Astrocyte of the cerebellum (primary cell): Measurements from ENCODE around the gene KCTD13.
A peak's percentile ranks its signal among the peaks of the same experiment; 100 is the strongest.
"Not testable (repeated sequence)": the region's sequence is repeated elsewhere in the genome, so short reads cannot be mapped to it uniquely, and the experiment has no call there.

Experiments used
- DNase-seq: peaks from one replicate; pipeline ENCODE4 v3.0.0-alpha.2; 2011; ENCODE audit warnings: low read depth
- H3K4me3 ChIP-seq: 2 replicates; pipeline ENCODE4 v1.5.1; 2011; ENCODE audit warnings: mild to moderate bottlenecking, low read depth, low read length, moderate library complexity
- CTCF ChIP-seq: IDR thresholded peaks from 2 replicates; pipeline ENCODE4 v1.5.1; 2012; ENCODE audit warnings: low read length, low read depth, moderate library complexity, mild to moderate bottlenecking; ENCODE audit errors: missing control alignments
- in situ Hi-C: cut with HindIII; loops from 2 replicates; pipeline ENCODE4 v1.10.0; 2017; ENCODE audit warnings: low sequenced_read_pairs

Gene KCTD13

GRCh38 chr16:29943846-29944799, 18.1 kb upstream of the KCTD13 start:
- TF ChIP-seq CTCF: peak; percentile 45
- peak; percentile 93 for DNase-seq
- in situ Hi-C loops: loop anchor here (5.0 kb wide), 1 partner anchor 82 kb away; the partner anchor contains the start of gene CDIPT
- no peak overlapping the region for H3K4me3 ChIP-seq

GRCh38 chr16:29940656-29941055, 14.6 kb upstream of the KCTD13 start:
- no peak for DNase-seq
- in situ Hi-C loops: loop anchor here (5.0 kb wide), 1 partner anchor 78 kb away; the partner anchor contains the start of gene CDIPT
- no peak overlapping the region for H3K4me3 ChIP-seq
- no peak for TF ChIP-seq CTCF

GRCh38 chr16:29931750-29932149, 5.7 kb upstream of the KCTD13 start:
- in situ Hi-C loops, DNase-seq, H3K4me3 ChIP-seq: not testable (repeated sequence)

GRCh38 chr16:29927070-29927905, 1.3 kb upstream of the KCTD13 start:
- TF ChIP-seq CTCF: no peak
- peak overlapping the region; percentile 73 for H3K4me3 ChIP-seq
- DNase-seq: no peak
- in situ Hi-C loops: no loop called here

GRCh38 chr16:29926711-29927052, 656 bp upstream of the KCTD13 start:
- no peak for DNase-seq
- TF ChIP-seq CTCF: no peak
- H3K4me3 ChIP-seq: peak overlapping the region; percentile 73
- in situ Hi-C loops: no loop called here

- in situ Hi-C loops: no loop called here
- peak overlapping the region; percentile 73 for H3K4me3 ChIP-seq
- no peak for TF ChIP-seq CTCF
- no peak for DNase-seq
Measured at GRCh38 chr16:29925105-29925756, 795 bp downstream of the KCTD13 start.
